Stimulated activated naive CD8-positive, alpha-beta T cell treated with anti-CD3 and anti-CD28 coated beads, Interleukin-15, amount 100 ng/mL, for 72 hours (primary cell): ENCODE measurements around the gene SOX6.

ENCODE experiments used
- ATAC-seq: fragments of 150-1000 bp; cut with Tn5 transposase; 2 replicates; pipeline ENCODE4 v1.10.0; 2021; ENCODE audit warnings: mild to moderate bottlenecking, moderate library complexity
- DNase-seq, 2 donors: peaks; one replicate each; pipeline ENCODE4 v3.0.0; 2021 to 2022
- H3K27ac Mint-ChIP-seq, 2 donors: one replicate each; pipeline ENCODE4 v1.8.0; 2022; ENCODE audit warnings: mild to moderate bottlenecking in 2 of 2, mixed read lengths in 2 of 2, moderate library complexity in 2 of 2
- H3K27me3 Mint-ChIP-seq: one replicate; pipeline ENCODE4 v1.8.0; 2022; ENCODE audit warnings: mixed read lengths
- H3K4me1 Mint-ChIP-seq: one replicate; pipeline ENCODE4 v1.8.0; 2022; ENCODE audit warnings: mild to moderate bottlenecking, mixed read lengths
- H3K4me3 Mint-ChIP-seq, 2 donors: one replicate each; pipeline ENCODE4 v1.8.0; 2022; ENCODE audit warnings: mild to moderate bottlenecking in 2 of 2, mixed read lengths in 2 of 2, moderate library complexity in 1 of 2
- H3K9me3 Mint-ChIP-seq, 2 donors: one replicate each; pipeline ENCODE4 v1.8.0; 2022; ENCODE audit warnings: mixed read lengths in 2 of 2

The SOX6 gene

DNA sequence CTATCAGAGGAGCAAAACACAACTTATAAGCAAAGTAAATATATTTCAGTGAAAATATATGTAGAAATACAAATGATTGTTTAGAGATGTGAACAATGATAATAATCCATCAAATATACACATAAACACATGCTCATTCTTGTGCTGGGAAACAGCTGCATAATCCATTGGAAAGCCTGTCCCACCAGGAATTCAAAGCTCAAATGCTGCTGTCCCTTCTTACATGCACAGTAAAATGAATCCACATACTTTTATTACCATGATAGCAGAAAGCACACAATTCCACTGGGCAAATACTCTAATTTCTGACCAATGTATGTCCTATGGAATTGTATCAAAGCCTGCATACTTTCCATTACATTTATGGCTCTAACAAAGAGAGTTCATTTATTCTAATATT is 44.5 kb downstream of the SOX6 start:
- H3K27me3 Mint-ChIP-seq = no peaks in the 10 kb centered on the region
- no peak for ATAC-seq
- H3K4me3 Mint-ChIP-seq = no peak overlapping the region
- H3K4me1 Mint-ChIP-seq = no peaks in the 10 kb centered on the region
- H3K27ac Mint-ChIP-seq = no peak overlapping the region
- no peaks in the 10 kb centered on the region for H3K9me3 Mint-ChIP-seq
- DNase-seq = no peak

DNA sequence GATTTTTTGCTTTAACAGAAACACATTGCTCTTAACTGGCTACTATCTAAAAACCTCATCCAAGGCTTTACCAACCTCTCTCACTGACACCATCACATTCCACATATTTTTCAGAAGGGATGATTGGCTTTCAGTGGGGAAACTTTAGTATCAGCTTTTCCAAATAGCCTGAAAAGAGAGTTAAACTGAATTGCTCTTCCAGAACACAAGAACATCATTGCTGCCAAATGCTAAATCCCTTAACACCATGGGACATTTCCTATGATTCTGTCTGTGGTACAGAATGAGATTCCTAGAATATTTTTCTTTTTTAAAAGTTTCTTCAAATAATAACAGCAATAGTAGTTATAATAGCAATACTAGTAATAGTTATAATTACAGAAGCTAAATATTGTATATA is 45.4 kb downstream of the SOX6 start:
- no peak overlapping the region for H3K27ac Mint-ChIP-seq
- DNase-seq (no peak), ATAC-seq (no peak)
- no peaks in the 10 kb centered on the region for H3K9me3 Mint-ChIP-seq
- H3K4me3 Mint-ChIP-seq = no peak overlapping the region
- no peaks in the 10 kb centered on the region for H3K27me3 Mint-ChIP-seq
- no peaks in the 10 kb centered on the region for H3K4me1 Mint-ChIP-seq

DNA sequence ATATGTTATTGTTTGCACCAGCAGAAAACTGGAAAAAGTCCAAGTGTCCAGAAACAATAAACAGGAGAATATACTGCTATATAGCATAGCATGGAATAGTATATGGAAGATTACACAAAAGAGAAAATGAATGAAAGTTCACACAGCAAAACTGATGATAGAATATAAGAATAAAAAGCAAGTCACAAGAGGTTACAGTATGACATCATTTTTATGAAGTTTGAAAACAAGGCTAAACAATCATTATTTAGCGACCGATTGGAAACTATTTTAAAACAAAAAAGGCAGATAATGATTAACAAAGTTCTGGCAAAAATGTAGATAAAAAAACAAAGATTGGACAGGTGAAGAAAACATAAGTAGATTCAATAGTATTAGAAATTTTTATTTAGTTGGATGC is 47.1 kb downstream of the SOX6 start:
- Mint-ChIP-seq H3K9me3 (no peaks in the 10 kb centered on the region), H3K4me3 (no peak overlapping the region), H3K27ac (no peak overlapping the region), H3K27me3 (no peaks in the 10 kb centered on the region), H3K4me1 (no peaks in the 10 kb centered on the region)
- no peak for DNase-seq
- no peak for ATAC-seq

DNA sequence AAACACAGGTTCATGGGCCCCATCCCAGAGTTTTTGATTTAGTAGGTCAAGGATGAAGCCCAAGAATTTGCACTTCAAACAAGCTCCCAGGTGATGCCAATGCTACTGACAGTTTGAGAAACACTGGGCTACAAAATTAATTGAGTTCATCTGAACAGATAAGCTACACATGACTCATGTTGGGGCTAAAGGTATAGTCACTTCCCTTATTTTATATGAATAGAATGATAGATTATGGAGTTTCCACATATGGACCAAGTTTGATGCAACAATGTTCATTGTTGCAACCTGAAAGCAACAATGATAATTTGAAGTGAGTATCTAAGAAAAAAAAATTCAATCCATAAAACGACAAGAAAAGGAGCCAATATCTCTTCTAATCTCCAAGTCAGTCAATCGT is 54.9 kb downstream of the SOX6 start:
- H3K27ac Mint-ChIP-seq = no peak overlapping the region
- ATAC-seq = no peak
- no peaks in the 10 kb centered on the region for H3K4me1 Mint-ChIP-seq
- H3K9me3 Mint-ChIP-seq = peaks cover 6 to 10% of the 10 kb centered on the region in 2 donors
- no peak for DNase-seq
- no peak overlapping the region for H3K4me3 Mint-ChIP-seq
- no peaks in the 10 kb centered on the region for H3K27me3 Mint-ChIP-seq

DNA sequence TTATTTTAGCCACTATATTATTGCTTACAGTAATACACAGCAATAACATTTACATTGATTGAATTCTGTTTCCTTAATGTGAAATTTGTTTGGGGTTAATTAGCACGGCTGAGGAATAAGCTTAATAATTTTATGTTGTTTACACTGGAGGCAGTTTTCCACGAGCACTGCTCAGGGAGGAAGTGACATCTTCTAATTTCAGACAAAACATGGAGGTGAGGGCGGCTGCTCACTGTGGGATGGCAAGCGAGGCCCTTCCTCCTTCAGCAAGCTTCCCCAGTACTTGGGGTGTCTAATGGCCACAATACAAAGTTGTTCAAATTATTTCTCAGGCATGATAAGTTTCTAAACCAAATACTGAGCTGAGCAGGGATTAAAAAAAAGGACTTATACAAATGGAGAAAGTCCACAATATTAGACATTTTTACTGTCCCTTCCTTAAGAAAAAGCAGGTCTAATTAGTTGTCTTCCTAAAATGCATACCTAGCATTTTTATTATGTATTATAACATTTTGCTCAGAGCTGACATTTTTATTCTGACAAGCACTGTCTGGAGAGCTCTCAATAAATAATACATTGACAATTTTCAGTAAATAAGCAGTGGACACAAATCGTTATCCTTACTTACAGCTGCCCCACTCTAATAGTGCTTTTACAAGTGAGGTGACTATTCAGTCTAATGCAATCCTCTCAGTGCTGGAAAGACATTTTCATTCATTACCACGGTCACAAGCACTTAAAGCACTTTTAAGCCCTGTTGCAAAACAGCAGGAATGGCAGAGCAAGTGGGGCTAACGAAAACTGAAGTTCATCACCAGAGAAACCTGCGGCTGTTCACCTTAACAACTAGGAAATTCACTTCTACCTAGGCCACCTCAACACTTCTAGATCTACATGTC is 56.2 kb downstream of the SOX6 start:
- Mint-ChIP-seq H3K4me1 (no peaks in the 10 kb centered on the region), H3K27me3 (no peaks in the 10 kb centered on the region)

DNA sequence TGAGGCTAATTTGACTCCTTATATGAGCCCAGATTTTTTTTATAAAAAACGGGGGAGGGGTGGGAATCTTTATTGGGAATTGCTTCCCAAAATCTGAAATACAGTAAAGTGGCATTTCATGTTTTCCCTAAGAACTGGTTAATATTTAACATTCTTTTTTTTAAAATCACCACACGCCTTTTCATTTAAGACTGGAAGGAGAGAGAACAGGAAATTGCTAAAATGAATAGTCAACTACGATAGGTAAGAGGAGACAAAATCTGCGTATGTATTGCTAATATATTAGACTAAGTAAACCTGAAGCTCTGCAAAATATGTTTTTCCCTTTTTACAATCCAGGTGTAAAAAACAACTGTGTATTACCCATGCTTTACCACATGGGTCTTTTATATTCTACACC is 57.0 kb downstream of the SOX6 start:
- Mint-ChIP-seq H3K9me3 (peaks cover 6 to 10% of the 10 kb centered on the region in 2 donors), H3K4me1 (no peaks in the 10 kb centered on the region), H3K27ac (no peak overlapping the region), H3K4me3 (no peak overlapping the region), H3K27me3 (no peaks in the 10 kb centered on the region)
- DNase-seq (no peak), ATAC-seq (no peak)

More for the DNA sequence above, 56.2 kb downstream of the SOX6 start:
- Mint-ChIP-seq H3K27ac (no peak overlapping the region), H3K4me3 (no peak overlapping the region), H3K9me3 (peaks cover 6 to 10% of the 10 kb centered on the region in 2 donors)
- ATAC-seq = no peak
- DNase-seq = no peak

DNA sequence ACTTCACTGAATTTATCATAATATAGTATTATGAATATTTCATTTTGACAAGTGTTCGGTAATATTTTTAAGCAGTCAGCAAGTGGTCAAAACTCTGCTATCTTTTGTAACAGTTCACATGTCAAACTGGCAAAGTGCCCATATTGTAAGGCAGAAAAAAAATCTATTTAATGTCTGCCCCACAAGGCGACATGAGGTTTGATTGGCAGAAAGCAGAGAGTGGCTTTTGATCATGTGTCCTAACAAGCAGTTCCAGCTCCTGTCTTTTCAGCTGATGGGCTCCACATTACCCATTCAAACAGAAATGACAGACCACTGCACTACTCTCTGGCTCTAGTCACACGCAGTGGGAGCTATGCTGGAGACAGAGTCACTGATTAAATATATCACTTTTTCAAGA is 59.0 kb downstream of the SOX6 start:
- Mint-ChIP-seq H3K27me3 (no peaks in the 10 kb centered on the region), H3K4me3 (no peak overlapping the region)

DNA sequence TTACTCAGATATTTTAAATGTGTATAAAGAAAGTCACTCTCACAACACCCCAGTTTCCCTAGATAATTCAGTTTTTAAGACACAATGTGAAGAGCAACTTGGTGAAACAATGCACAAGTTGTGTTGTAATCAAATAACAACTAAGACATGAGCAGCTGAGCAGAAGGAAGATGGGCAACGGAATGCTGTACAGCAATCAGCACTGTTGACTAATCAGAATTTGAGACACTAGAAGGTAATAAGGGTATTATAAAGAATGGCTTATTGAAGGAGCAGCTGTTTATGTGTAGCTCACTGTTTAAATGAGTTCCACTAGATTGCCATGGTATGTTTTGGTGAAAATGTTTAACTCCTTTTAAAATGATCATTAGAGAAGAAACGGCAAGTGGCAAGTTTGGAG is 60.1 kb downstream of the SOX6 start:
- no peaks in the 10 kb centered on the region for H3K27me3 Mint-ChIP-seq
- ATAC-seq = no peak
- no peak overlapping the region for H3K4me3 Mint-ChIP-seq
- H3K27ac Mint-ChIP-seq = no peak overlapping the region
- no peaks in the 10 kb centered on the region for H3K9me3 Mint-ChIP-seq
- no peaks in the 10 kb centered on the region for H3K4me1 Mint-ChIP-seq
- no peak for DNase-seq

More for the DNA sequence above, 59.0 kb downstream of the SOX6 start:
- Mint-ChIP-seq H3K27ac (no peak overlapping the region), H3K4me1 (no peaks in the 10 kb centered on the region), H3K9me3 (peaks cover 6% of the 10 kb centered on the region in 2 donors)
- ATAC-seq = no peak
- DNase-seq = no peak

DNA sequence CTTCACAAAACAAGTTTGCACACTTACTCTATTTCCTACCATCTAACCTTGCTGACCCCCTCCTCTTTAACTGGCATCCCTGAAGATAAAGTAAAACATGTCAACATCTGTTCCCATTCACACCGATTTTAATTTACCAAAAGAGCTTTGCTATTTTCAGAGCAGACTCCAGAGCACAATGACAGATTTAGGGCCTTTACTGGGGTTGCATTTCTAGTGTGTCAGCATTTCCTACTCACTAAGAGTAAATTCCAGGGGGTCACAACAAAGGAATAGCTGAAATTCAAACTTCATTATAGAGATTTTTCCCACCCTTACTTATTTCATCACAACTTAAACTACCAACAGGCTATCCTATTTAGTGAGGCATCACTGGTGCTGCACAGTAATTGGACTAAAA is 60.8 kb downstream of the SOX6 start:
- no peaks in the 10 kb centered on the region for H3K4me1 Mint-ChIP-seq
- no peak overlapping the region for H3K27ac Mint-ChIP-seq
- no peaks in the 10 kb centered on the region for H3K27me3 Mint-ChIP-seq
- no peak overlapping the region for H3K4me3 Mint-ChIP-seq
- ATAC-seq (no peak), DNase-seq (no peak)
- no peaks in the 10 kb centered on the region for H3K9me3 Mint-ChIP-seq

DNA sequence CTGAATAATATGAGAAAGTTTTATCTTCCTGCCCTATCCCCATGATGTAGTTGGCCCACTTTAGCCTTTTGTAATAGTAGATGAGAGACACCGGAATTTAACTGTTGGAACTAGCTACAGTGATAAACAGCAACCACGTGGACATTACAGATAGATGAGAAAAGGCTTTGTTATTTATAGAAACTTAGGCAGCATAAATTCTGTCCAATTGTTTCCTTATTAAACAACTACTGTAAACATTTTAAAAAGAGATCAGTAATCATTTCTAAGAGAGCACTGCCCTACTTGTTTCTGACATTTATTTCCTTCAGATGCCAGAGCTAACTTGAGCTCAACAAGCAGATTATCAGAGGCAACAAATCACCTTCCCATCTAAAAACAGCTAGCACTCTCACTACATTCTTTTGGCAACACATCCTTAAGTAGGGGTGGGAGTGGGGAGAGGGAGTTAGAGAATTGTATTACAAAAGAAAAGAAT is 63.1 kb downstream of the SOX6 start:
- DNase-seq (no peak), ATAC-seq (no peak)
- Mint-ChIP-seq H3K9me3 (no peaks in the 10 kb centered on the region), H3K4me3 (no peak overlapping the region), H3K27ac (no peak overlapping the region), H3K4me1 (no peaks in the 10 kb centered on the region), H3K27me3 (no peaks in the 10 kb centered on the region)

DNA sequence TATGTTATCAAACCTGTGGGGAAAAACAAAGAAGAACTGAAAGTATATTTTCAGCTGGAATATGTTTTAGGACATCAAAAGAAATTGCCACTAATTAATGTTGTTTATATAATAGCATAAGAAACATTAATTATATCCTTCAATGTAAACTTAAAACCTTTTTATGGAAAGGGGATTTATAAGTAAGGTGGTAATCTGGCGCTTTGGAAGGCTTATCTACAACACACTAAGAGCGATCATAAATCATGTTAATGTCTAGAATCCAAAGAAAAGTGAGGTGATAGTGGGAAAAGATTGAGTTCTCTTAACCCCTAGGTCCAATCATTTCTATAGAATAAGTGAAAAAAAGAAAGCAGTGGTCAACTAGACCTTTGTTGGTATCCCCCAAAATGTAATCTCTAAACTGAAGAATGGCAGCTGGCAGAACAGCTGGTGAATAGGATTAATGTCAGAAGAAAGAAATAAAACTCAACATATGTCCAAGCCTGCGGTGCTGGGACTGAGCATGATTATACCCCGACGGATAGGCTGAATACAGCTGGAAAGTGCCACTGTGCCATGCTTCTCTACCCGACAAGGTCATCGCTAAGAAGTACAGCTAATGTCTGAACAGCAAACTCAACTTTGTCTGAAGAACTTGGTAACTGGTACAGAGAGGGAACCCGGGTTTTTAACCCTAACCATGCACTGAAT is 64.0 kb downstream of the SOX6 start:
- ATAC-seq (no peak), DNase-seq (no peak)
- H3K27me3 Mint-ChIP-seq = no peaks in the 10 kb centered on the region
- no peak overlapping the region for H3K4me3 Mint-ChIP-seq
- no peaks in the 10 kb centered on the region for H3K4me1 Mint-ChIP-seq
- no peak overlapping the region for H3K27ac Mint-ChIP-seq
- H3K9me3 Mint-ChIP-seq = no peaks in the 10 kb centered on the region

DNA sequence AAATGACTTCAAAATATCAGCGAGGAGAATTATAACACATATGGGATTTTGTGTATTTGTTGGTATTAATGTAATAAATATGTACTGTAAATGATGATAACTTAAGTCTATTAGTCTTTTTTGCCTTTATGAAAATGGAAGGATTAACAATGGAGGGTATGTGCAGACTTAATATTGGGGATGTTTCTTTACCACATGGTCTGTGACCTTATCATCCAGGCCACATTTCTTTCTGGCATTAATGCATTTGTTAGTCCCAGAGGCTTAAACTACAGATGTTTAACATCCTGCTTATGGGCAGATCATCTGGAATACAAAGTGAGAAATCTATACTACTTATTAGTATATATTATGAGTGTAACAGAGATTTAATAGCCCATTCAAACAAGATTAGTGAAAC is 64.6 kb downstream of the SOX6 start:
- Mint-ChIP-seq H3K4me1 (no peaks in the 10 kb centered on the region), H3K27ac (no peak overlapping the region), H3K9me3 (no peaks in the 10 kb centered on the region), H3K4me3 (no peak overlapping the region), H3K27me3 (no peaks in the 10 kb centered on the region)
- ATAC-seq = no peak
- no peak for DNase-seq

DNA sequence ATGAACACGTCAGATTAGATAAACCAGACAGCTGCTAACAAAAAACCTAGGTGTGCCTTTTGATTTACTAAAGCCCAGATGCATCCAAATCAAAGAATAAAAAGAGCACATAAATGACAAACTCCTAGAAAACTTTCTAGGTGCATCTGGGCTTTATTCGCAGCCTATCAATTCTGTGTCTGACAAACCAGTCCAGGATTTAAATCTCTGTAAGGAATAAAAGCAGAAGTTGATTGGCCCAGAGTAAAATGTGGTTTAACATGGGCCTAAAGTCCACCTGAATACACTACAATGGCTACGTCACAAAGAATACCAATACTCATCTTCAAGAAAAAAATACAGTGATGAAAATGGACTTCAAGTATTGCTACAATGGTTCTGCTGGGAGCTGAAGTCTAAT is 66.8 kb downstream of the SOX6 start:
- Mint-ChIP-seq H3K27ac (no peak overlapping the region), H3K4me3 (no peak overlapping the region), H3K27me3 (no peaks in the 10 kb centered on the region), H3K9me3 (no peaks in the 10 kb centered on the region), H3K4me1 (no peaks in the 10 kb centered on the region)
- DNase-seq = no peak
- ATAC-seq = no peak

DNA sequence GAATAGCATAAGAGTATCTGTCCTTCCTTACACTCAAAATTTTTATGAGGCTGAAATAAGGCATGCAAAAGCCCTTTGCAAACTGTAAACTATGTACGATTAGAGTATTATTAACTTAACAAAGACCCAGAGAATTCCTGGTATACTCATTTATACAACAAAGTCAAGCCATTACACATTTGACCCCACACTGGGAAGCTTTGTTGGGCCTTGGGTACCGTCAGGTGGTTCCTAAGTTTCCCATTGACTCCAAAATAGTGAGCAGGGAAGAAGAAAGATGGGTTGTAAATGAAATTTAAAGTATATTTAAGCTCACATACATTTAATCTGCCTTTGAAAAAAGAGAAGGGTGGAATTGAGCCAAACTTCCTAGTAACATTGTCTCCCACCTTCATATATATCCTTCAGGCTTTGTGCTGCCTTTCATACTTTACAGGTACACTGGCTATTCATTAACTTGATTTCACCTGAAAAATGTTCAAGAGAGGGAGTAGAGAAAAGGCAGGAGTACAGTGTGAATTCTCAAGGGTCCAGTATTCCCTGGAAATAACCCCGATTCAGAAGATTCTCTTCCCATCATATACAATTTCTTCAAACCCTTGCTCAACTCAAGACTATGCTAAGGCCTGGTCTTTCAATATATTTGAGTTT is 68.6 kb downstream of the SOX6 start:
- Mint-ChIP-seq H3K27me3 (no peaks in the 10 kb centered on the region), H3K4me1 (no peaks in the 10 kb centered on the region), H3K4me3 (no peak overlapping the region), H3K9me3 (no peaks in the 10 kb centered on the region), H3K27ac (no peak overlapping the region)
- ATAC-seq = no peak
- DNase-seq = no peak

DNA sequence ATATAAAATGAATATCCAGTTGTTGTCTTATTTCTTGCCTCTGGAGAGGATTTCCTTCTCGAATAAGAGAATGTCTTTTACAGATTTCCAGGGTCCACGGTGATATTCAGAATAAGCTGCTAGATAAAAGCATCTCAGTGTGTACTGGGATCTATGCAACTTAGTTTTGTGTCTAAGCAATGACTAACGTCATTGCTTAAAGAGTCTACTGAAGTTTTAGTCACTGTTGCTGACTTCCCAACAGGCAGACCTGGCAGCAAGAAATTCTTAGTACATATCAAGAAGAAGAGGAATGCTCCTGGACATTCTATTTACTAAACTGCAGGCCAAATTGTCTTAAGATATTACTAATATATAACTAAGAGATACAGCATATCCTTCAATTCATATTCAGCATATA is 70.3 kb downstream of the SOX6 start:
- Mint-ChIP-seq H3K4me3 (no peak overlapping the region), H3K27ac (no peak overlapping the region), H3K4me1 (no peaks in the 10 kb centered on the region), H3K9me3 (no peaks in the 10 kb centered on the region), H3K27me3 (no peaks in the 10 kb centered on the region)
- DNase-seq = no peak
- no peak for ATAC-seq

DNA sequence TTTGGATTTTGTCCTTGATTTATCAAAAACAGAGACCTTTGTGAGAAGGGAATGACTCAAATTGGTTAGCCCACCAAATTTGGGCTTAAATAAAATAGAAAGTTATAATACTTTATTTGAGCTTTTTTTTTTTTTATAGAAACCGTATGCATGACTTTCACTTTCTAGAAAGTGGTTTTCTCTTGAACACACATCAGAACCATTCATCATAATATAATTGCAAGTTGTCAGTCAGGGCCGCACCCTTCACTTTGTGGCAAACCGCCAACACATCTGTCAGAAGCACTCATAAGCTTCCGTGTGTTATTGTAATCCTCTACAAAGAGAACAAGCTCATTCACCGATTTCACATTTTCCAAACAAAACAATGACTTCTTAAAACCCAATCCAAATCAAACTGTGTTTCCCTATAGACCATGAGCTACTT is 76.1 kb downstream of the SOX6 start:
- H3K9me3 Mint-ChIP-seq = no peaks in the 10 kb centered on the region
- no peak for ATAC-seq
- H3K27ac Mint-ChIP-seq = no peak overlapping the region
- H3K27me3 Mint-ChIP-seq = no peaks in the 10 kb centered on the region
- no peak overlapping the region for H3K4me3 Mint-ChIP-seq
- H3K4me1 Mint-ChIP-seq = no peaks in the 10 kb centered on the region
- peak in 1 of 2 donors; percentile 10 for DNase-seq
